Measurements from ENCODE around the gene TIMP2. TPM values are rescaled to one million over a fixed set of nuclear protein-coding genes. Genes with fewer than 3 reads are reported as not detected.
A peak's percentile ranks its signal among the peaks of the same experiment; 100 is the strongest.

TIMP2 gene
- total and polyA plus RNA-seq, 2 of the 4 experiments (the other 2 are of a cell fraction) = 43.9 to 416 TPM

DNA sequence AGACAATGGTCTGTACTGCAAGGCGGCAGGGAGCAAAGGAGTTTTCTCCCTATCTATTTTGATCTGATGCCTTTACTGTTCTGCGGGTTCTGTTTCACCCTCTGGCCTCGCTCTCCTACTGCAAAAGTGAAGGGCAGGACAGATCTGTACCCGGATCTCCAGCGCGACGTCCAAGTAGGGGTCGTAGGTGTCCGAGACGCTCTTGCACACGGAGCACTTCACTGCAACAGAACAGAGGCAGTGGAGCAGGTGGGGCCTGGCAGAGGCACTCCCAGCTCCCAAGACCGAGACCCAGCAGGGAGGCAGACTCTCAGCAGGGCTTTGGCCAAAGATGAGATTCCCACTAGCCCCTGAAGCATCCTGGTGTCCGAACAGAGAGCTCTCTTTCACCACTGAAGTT is 104.3 kb downstream of the TIMP2 start:
- ChIA-PET POLR2A (ENCODE audit: unreplicated experiment) (no interaction called here), CTCF (interaction anchor here (0.9 kb wide), 1 partner anchor 16 kb away, joined by 3 read pairs; no protein-coding TSS in a partner anchor)
- intact Hi-C loops (cut with micrococcal nuclease) (loop anchor here (10.0 kb wide), 1 partner anchor 326 kb away; no protein-coding TSS in a partner anchor), in situ Hi-C loops (cut with MboI; ENCODE audit: low sequenced_read_pairs) (no loop called here), dilution Hi-C loops (cut with HindIII; ENCODE audit: low sequenced_read_pairs, unreplicated experiment) (no loop called here)
- Histone ChIP-seq H3K4ac (ENCODE audit: low read depth, low read length) (no peak overlapping the region), H3K9me3 (ENCODE audit: control insufficient read depth, insufficient read depth, low read length) (no peaks in the 10 kb centered on the region), H3K27ac (ENCODE audit: insufficient read depth, low read length) (no peak overlapping the region), H2BK120ac (ENCODE audit: low read depth, low read length) (no peak overlapping the region), H2AK9ac (replicated peaks; ENCODE audit: low read depth, low read length, poor library complexity) (no peak overlapping the region), H3K4me1 (ENCODE audit: control insufficient read depth, insufficient read depth, low read length) (peaks cover 16% of the 10 kb centered on the region), H2BK15ac (ENCODE audit: low read depth, low read length) (no peak overlapping the region), H4K5ac (ENCODE audit: low read depth, low read length) (no peak overlapping the region), H3K9ac (ENCODE audit: low read depth, low read length) (no peak overlapping the region), H3K23ac (ENCODE audit: low read depth, low read length) (no peak overlapping the region), H3K4me3 (ENCODE audit: insufficient read depth, low read depth, low read length) (no peak overlapping the region), H2AFZ (replicated peaks; ENCODE audit: low read length, poor library complexity) (no peak overlapping the region), H3K27me3 (ENCODE audit: control insufficient read depth, insufficient read depth, low read length) (no peaks in the 10 kb centered on the region), H3K79me1 (ENCODE audit: low read depth in 1 of 2, low read length in 2 of 2) (peaks cover 34 to 87% of the 10 kb centered on the region in 2 experiments), H4K20me1 (ENCODE audit: insufficient read depth, low read length) (peaks cover 16% of the 10 kb centered on the region), H2BK5ac (ENCODE audit: low read depth, low read length, poor library complexity, severe bottlenecking) (no peak overlapping the region), H4K8ac (ENCODE audit: low read depth in 2 of 2, low read length in 2 of 2) (no peak overlapping the region), H3K4me2 (ENCODE audit: low read depth, low read length) (no peak overlapping the region), H3K18ac (ENCODE audit: low read depth, low read length) (no peak overlapping the region), H3K9me1 (ENCODE audit: insufficient read depth, low read length) (peaks cover 17% of the 10 kb centered on the region), H3K14ac (replicated peaks; ENCODE audit: low read depth, low read length) (no peak overlapping the region), H2BK20ac (ENCODE audit: low read depth, low read length) (no peak overlapping the region; the same call in 1 of the 2 replicates), H4K91ac (ENCODE audit: insufficient read depth, low read depth, low read length) (no peak overlapping the region), H3K36me3 (ENCODE audit: control insufficient read depth, insufficient read depth, low read length) (peaks cover 65% of the 10 kb centered on the region), H2AK5ac (ENCODE audit: low read depth, low read length) (peak overlapping the region; percentile 68; the same call in 1 of the 2 replicates), H3K56ac (ENCODE audit: extremely low read depth, insufficient read depth, low read length) (no peak overlapping the region)
- ATAC-seq (ENCODE audit: low read depth) = no peak
- TF ChIP-seq MAZ (IDR thresholded peaks at IDR 0.05; ENCODE audit: borderline replicate concordance, low read depth, low read length) (no peak), RCOR1 (IDR thresholded peaks at IDR 0.05; ENCODE audit: insufficient replicate concordance, low read length) (no peak), POLR2A (IDR thresholded peaks at IDR 0.05; ENCODE audit: low read depth, low read length) (no peak), MAFK (IDR thresholded peaks at IDR 0.05; ENCODE audit: low read depth, low read length) (no peak), ELK1 (IDR thresholded peaks at IDR 0.05; ENCODE audit: borderline replicate concordance, low read depth, low read length) (no peak), SMC3 (IDR thresholded peaks at IDR 0.05; ENCODE audit: low read depth, low read length) (no peak), CEBPB (IDR thresholded peaks at IDR 0.05; ENCODE audit: low read depth, low read length) (no peak), RAD21 (IDR thresholded peaks at IDR 0.05; ENCODE audit: low read length) (no peak), RFX5 (IDR thresholded peaks at IDR 0.05; ENCODE audit: low read depth, low read length) (no peak), MXI1 (IDR thresholded peaks at IDR 0.05; ENCODE audit: borderline replicate concordance, low read depth, low read length) (no peak), CHD1 (IDR thresholded peaks at IDR 0.05; ENCODE audit: low read depth, low read length) (no peak), BHLHE40 (IDR thresholded peaks at IDR 0.05; ENCODE audit: low read depth, low read length) (no peak), FOS (IDR thresholded peaks at IDR 0.05; ENCODE audit: low read depth, low read length) (no peak), NFE2L2 (IDR thresholded peaks at IDR 0.05; ENCODE audit: low read depth, low read length) (no peak)
- TF ChIP-seq, protein P1, sequence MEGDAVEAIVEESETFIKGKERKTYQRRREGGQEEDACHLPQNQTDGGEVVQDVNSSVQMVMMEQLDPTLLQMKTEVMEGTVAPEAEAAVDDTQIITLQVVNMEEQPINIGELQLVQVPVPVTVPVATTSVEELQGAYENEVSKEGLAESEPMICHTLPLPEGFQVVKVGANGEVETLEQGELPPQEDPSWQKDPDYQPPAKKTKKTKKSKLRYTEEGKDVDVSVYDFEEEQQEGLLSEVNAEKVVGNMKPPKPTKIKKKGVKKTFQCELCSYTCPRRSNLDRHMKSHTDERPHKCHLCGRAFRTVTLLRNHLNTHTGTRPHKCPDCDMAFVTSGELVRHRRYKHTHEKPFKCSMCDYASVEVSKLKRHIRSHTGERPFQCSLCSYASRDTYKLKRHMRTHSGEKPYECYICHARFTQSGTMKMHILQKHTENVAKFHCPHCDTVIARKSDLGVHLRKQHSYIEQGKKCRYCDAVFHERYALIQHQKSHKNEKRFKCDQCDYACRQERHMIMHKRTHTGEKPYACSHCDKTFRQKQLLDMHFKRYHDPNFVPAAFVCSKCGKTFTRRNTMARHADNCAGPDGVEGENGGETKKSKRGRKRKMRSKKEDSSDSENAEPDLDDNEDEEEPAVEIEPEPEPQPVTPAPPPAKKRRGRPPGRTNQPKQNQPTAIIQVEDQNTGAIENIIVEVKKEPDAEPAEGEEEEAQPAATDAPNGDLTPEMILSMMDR (conservative IDR thresholded peaks at IDR 0.05; ENCODE audit: low read depth, low read length) = no peak
- TF ChIP-seq, protein P2, sequence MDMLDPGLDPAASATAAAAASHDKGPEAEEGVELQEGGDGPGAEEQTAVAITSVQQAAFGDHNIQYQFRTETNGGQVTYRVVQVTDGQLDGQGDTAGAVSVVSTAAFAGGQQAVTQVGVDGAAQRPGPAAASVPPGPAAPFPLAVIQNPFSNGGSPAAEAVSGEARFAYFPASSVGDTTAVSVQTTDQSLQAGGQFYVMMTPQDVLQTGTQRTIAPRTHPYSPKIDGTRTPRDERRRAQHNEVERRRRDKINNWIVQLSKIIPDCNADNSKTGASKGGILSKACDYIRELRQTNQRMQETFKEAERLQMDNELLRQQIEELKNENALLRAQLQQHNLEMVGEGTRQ (IDR thresholded peaks at IDR 0.05; ENCODE audit: low read depth, low read length) = no peak
- 98% methylated on average over 7 of the region's 13 CpGs; no CpG with 5 or more reads in 1 of the 2 experiments for WGBS, 2 experiments (ENCODE audit: extremely low coverage in 2 of 2, insufficient read length in 1 of 2)
- BruUV-seq (replicated peaks) = no TSS peak
- DNase-seq = no peak
